ENCODE results near the gene AIG1. TPM values are rescaled to one million over a fixed set of nuclear protein-coding genes. Genes with fewer than 3 reads are reported as not detected.

Gene AIG1
- total RNA-seq, 1 donor from 2014 or later = 37.1 TPM

DNA sequence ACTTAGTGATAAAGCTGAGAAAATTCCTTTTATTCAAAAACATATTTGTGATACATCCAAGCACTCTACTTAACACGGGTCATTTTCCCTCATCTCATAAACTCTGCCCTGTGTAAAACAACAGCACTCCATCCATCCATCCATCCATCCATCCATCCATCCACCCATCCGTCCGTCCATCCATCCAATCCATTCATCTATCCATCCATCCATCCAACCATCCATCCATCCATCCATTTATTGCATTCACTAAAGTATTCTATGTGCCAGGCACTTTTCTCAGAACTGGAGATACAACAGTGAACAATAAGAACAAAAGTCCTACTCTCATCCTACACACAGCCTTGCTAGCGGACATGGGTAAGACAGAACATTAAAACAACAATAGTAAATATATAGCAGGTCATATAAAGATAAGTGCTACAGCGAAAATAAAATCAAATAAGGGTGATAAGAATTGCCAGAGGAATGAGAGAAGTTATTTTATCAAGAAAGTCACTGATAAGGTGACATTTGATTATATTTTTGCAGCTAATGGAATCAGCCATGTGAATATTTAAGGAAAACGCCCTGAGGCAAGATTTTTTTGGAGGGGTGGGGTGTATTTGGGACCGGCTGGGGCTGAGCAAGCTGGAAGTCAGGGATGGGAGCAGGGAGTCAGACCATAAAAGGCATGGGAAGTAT lies 311.7 kb downstream of the AIG1 start:
- H3K9ac ChIP-seq = no peak overlapping the region
- Mint-ChIP-seq H3K27me3 (ENCODE audit: insufficient read depth, low read depth) (no peaks in the 10 kb centered on the region), H3K36me3 (no peaks in the 10 kb centered on the region), H3K27ac (no peak overlapping the region), H3K9me3 (no peaks in the 10 kb centered on the region), H3K4me3 (no peak overlapping the region), H3K4me1 (no peaks in the 10 kb centered on the region)
- no peaks in the 10 kb centered on the region for H4K20me1 ChIP-seq (ENCODE audit: low read depth)
- H3K9me3 ChIP-seq (ENCODE audit: low read depth) = no peaks in the 10 kb centered on the region
- H3K36me3 ChIP-seq = no peaks in the 10 kb centered on the region
- H3K79me2 ChIP-seq (ENCODE audit: low read depth) = no peaks in the 10 kb centered on the region
- no peak overlapping the region for H3K4me3 ChIP-seq
- H3K27ac ChIP-seq = no peak overlapping the region
- no peak for TF ChIP-seq EZH2 (IDR thresholded peaks at IDR 0.05)
- TF ChIP-seq EZH2phosphoT487 (IDR thresholded peaks at IDR 0.05) = no peak
- no peak for TF ChIP-seq CTCF (IDR thresholded peaks at IDR 0.05)
- H3K4me2 ChIP-seq = no peak overlapping the region
- DNase-seq (ENCODE audit: low spot score) = no peak
- H3F3A ChIP-seq (ENCODE audit: low read depth) = no peaks in the 10 kb centered on the region
- no peaks in the 10 kb centered on the region for H3K27me3 ChIP-seq
- H3K4me1 ChIP-seq = no peaks in the 10 kb centered on the region
- no peak overlapping the region for H2AFZ ChIP-seq (replicated peaks)

GRCh38 chr6:143374014-143374413 lies 313.3 kb downstream of the AIG1 start:
- no peaks in the 10 kb centered on the region for H3K27me3 ChIP-seq
- H3K4me3 Mint-ChIP-seq = peak overlapping the region; percentile 38

GRCh38 chr6:143375022-143375585 lies 314.4 kb downstream of the AIG1 start:
- Mint-ChIP-seq H3K4me1 (no peaks in the 10 kb centered on the region), H3K9me3 (no peaks in the 10 kb centered on the region), H3K27ac (no peak overlapping the region), H3K4me3 (no peak overlapping the region), H3K36me3 (no peaks in the 10 kb centered on the region), H3K27me3 (ENCODE audit: insufficient read depth, low read depth) (peaks cover 3% of the 10 kb centered on the region)
- H3F3A ChIP-seq (ENCODE audit: low read depth) = no peaks in the 10 kb centered on the region
- H3K4me2 ChIP-seq = no peak overlapping the region
- TF ChIP-seq EZH2 (IDR thresholded peaks at IDR 0.05) (no peak), EZH2phosphoT487 (IDR thresholded peaks at IDR 0.05) (no peak), CTCF (IDR thresholded peaks at IDR 0.05) (no peak)
- no peaks in the 10 kb centered on the region for H3K27me3 ChIP-seq
- no peak overlapping the region for H3K27ac ChIP-seq
- no peak overlapping the region for H3K9ac ChIP-seq
- no peak for DNase-seq (ENCODE audit: low spot score)
- no peaks in the 10 kb centered on the region for H3K9me3 ChIP-seq (ENCODE audit: low read depth)
- no peaks in the 10 kb centered on the region for H3K79me2 ChIP-seq (ENCODE audit: low read depth)
- H2AFZ ChIP-seq (replicated peaks) = no peak overlapping the region
- H3K4me3 ChIP-seq = no peak overlapping the region
- H3K4me1 ChIP-seq = no peaks in the 10 kb centered on the region
- no peaks in the 10 kb centered on the region for H3K36me3 ChIP-seq
- no peaks in the 10 kb centered on the region for H4K20me1 ChIP-seq (ENCODE audit: low read depth)

More at GRCh38 chr6:143374014-143374413, 313.3 kb downstream of the AIG1 start:
- no peak for TF ChIP-seq EZH2 (IDR thresholded peaks at IDR 0.05)
- no peak for TF ChIP-seq EZH2phosphoT487 (IDR thresholded peaks at IDR 0.05)
- no peak for TF ChIP-seq CTCF (IDR thresholded peaks at IDR 0.05)
- Histone ChIP-seq H3K36me3 (no peaks in the 10 kb centered on the region), H3K4me1 (no peaks in the 10 kb centered on the region), H3K9me3 (ENCODE audit: low read depth) (no peaks in the 10 kb centered on the region), H4K20me1 (ENCODE audit: low read depth) (no peaks in the 10 kb centered on the region), H3K4me2 (no peak overlapping the region), H3K79me2 (ENCODE audit: low read depth) (no peaks in the 10 kb centered on the region), H3F3A (ENCODE audit: low read depth) (no peaks in the 10 kb centered on the region), H3K27ac (no peak overlapping the region), H3K4me3 (no peak overlapping the region), H2AFZ (replicated peaks) (no peak overlapping the region), H3K9ac (no peak overlapping the region)
- no peak for DNase-seq (ENCODE audit: low spot score)
- H3K4me1 Mint-ChIP-seq = no peaks in the 10 kb centered on the region
- H3K36me3 Mint-ChIP-seq = no peaks in the 10 kb centered on the region
- no peaks in the 10 kb centered on the region for H3K27me3 Mint-ChIP-seq (ENCODE audit: insufficient read depth, low read depth)
- H3K27ac Mint-ChIP-seq = no peak overlapping the region
- no peaks in the 10 kb centered on the region for H3K9me3 Mint-ChIP-seq
